ENCODE data around the gene EGR1.

The EGR1 gene

DNA sequence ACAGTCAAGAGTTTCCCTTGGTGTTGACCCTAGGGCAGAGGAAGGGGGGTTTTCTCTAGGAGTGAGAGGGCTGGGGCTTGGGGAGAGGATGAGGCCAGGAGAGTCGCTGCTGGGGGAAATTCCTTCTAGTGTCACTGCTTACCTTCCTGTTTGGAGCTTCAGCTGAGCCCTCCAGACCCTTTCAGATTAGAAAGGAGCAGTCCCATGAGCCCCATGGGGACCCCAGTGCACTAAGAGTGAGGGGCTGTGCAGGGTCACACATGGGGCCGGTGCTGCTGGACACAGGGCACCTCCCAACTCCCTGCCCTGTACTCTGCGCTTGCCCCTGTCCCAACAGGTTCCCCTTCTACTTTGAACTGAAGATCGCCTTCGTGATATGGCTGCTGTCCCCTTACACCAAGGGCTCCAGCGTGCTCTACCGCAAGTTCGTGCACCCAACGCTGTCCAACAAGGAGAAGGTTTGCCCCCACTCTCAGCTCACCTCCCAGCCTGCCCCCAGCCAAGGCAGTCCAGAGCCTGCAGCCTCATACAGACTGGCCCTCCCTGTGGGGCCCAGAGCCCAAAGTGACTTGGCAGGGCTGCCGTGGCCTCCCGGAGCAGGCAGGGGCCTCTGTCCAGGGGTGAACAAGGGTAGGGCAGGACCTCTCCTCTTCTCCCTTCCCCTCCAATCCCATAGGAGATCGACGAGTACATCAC, 21.1 kb upstream of the EGR1 start:
- Histone ChIP-seq H3K4me1 (ENCODE audit: control insufficient read depth in 1 of 2, insufficient read depth in 2 of 2, low read length in 2 of 2) (peaks cover 0 to 8% of the 10 kb centered on the region in 2 donors), H3K9me3 (ENCODE audit: control insufficient read depth in 1 of 2, low read length in 2 of 2) (no peaks in the 10 kb centered on the region), H3K4me3 (ENCODE audit: low read depth in 1 of 2, low read length in 2 of 2) (no peak overlapping the region), H3K36me3 (ENCODE audit: control insufficient read depth in 1 of 2, insufficient read depth in 2 of 2, low read length in 2 of 2) (peaks cover 0 to 3% of the 10 kb centered on the region in 2 donors), H3K27me3 (ENCODE audit: low read depth, low read length) (no peaks in the 10 kb centered on the region), H3K27ac (ENCODE audit: low read length) (no peak overlapping the region)

DNA sequence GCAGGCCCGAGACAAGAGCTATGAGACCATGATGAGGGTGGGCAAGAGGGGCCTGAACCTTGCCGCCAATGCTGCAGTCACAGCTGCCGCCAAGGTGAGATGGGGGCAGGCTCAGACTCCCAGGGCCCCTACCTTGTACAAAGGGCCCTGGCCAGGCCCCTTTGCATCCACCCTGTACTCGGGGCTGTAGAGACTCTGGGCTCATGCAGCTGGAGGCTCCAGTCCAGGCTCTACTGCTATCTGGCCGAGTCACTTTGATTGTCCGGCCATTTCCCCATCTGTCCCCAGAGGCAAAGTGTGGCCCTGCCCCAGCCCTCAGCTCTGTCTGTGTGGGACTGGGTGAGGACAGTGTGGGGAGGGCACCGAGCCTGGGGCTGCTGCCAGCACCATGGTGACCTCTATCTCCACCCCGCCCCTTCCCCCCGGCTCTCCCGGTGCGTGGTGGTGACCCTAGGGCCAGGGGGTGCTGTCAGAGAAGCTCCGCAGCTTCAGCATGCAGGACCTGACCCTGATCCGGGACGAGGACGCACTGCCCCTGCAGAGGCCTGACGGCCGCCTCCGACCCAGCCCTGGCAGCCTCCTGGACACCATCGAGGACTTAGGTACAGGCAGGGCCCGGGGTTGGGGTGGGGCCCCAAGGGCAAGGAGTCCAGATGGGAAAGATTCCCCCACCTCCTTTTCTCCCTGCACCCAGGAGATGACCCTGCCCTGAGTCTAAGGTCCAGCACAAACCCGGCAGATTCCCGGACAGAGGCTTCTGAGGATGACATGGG, 20.3 kb upstream of the EGR1 start:
- peaks cover 0 to 3% of the 10 kb centered on the region in 2 donors for H3K36me3 ChIP-seq (ENCODE audit: control insufficient read depth in 1 of 2, insufficient read depth in 2 of 2, low read length in 2 of 2)
- H3K27ac ChIP-seq (ENCODE audit: low read length) = no peak overlapping the region
- H3K27me3 ChIP-seq (ENCODE audit: low read depth, low read length) = no peaks in the 10 kb centered on the region
- peaks cover 0 to 5% of the 10 kb centered on the region in 2 donors for H3K4me1 ChIP-seq (ENCODE audit: control insufficient read depth in 1 of 2, insufficient read depth in 2 of 2, low read length in 2 of 2)
- no peak overlapping the region for H3K4me3 ChIP-seq (ENCODE audit: low read depth in 1 of 2, low read length in 2 of 2)
- no peaks in the 10 kb centered on the region for H3K9me3 ChIP-seq (ENCODE audit: control insufficient read depth in 1 of 2, low read length in 2 of 2)

DNA sequence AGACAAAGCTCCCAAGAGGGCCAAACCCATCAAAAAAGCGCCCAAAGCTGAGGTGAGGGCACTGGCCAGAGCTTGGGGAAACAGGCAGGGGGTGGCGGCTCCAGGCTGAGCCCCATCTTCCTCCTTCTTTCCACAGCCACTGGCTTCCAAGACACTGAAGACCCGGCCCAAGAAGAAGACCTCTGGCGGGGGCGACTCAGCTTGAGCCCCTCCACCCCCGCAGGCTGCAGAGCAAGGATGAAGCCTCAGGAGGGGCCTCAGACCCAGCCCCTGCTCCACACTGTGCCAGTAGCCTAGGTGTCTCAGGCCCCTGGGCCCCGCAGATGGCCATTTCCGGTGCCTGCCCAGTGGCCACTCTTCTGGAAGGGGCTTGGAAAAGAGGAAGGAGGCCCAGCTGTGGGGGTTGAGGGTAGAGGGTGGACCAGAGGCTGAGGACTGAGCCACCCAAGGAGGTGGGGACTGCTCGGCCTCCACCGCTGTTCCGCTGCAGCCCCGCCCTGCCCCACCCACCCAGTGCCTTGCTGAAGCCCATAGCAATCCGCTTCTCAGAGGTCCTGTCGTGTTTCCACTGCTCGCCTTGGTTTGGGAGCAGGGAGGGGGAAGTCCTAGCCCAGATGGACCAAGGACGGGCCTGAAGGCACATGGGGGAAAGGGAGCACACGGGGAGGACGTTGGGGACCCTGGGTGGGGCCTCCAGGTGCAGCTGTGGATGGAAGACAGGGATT, 19.6 kb upstream of the EGR1 start:
- peaks cover 0 to 8% of the 10 kb centered on the region in 2 donors for H3K4me1 ChIP-seq (ENCODE audit: control insufficient read depth in 1 of 2, insufficient read depth in 2 of 2, low read length in 2 of 2)

GRCh38 chr5:138448070-138448469, 17.2 kb upstream of the EGR1 start:
- peaks cover 0 to 8% of the 10 kb centered on the region in 2 donors for H3K4me1 ChIP-seq (ENCODE audit: control insufficient read depth in 1 of 2, insufficient read depth in 2 of 2, low read length in 2 of 2)
- no peaks in the 10 kb centered on the region for H3K27me3 ChIP-seq (ENCODE audit: low read depth, low read length)
- H3K4me3 ChIP-seq (ENCODE audit: low read depth in 1 of 2, low read length in 2 of 2) = no peak overlapping the region
- no peaks in the 10 kb centered on the region for H3K9me3 ChIP-seq (ENCODE audit: control insufficient read depth in 1 of 2, low read length in 2 of 2)
- H3K27ac ChIP-seq (ENCODE audit: low read length) = no peak overlapping the region
- peaks cover 0 to 3% of the 10 kb centered on the region in 2 donors for H3K36me3 ChIP-seq (ENCODE audit: control insufficient read depth in 1 of 2, insufficient read depth in 2 of 2, low read length in 2 of 2)

More for the DNA sequence above, 19.6 kb upstream of the EGR1 start:
- H3K4me3 ChIP-seq (ENCODE audit: low read depth in 1 of 2, low read length in 2 of 2) = no peak overlapping the region
- peaks cover 0 to 3% of the 10 kb centered on the region in 2 donors for H3K36me3 ChIP-seq (ENCODE audit: control insufficient read depth in 1 of 2, insufficient read depth in 2 of 2, low read length in 2 of 2)
- H3K27me3 ChIP-seq (ENCODE audit: low read depth, low read length) = no peaks in the 10 kb centered on the region
- H3K27ac ChIP-seq (ENCODE audit: low read length) = no peak overlapping the region
- no peaks in the 10 kb centered on the region for H3K9me3 ChIP-seq (ENCODE audit: control insufficient read depth in 1 of 2, low read length in 2 of 2)

DNA sequence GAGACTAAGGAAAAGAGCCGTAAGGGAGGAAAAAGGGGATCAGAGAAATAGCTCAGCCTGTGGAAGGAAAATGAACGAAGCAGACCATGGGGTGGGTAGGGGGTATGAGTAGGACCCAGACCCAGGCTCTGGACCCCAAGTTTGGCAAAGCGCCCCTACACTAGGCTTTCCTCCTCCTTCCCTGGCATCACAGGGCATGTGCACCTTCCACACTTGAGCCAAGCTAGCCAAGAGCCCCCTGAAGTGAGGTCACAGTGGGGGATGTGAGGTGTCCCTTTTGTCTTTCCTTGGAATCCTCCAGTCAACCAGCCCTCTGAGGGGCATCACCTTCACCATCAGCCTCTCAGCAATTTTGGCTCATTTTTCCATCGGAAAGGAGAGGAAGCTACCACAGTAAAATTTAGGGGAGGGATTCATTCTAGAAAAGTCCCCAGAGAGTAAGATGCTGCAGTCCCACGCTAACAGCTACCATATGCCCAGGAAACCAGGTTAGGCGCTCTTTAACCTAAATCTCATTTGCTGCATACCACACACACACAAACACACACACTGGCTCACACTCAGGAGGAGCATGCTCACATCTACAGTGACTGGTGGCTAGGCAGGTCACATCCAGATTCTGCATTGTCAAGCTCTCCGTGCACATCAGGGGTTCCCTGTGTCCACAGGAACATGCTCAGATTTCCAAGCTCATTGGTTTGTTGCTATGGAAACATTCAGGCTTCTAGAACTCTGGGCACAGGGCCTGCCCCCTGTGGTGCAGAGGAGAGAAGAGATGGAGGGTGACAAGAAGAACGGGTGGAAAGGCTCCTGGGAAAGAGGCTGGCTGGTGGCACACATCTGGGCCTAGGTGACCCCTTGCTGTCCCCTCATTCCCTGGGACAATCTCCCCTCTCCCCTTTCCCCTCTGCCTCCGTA, 16.5 kb upstream of the EGR1 start:
- peaks cover 0 to 8% of the 10 kb centered on the region in 2 donors for H3K4me1 ChIP-seq (ENCODE audit: control insufficient read depth in 1 of 2, insufficient read depth in 2 of 2, low read length in 2 of 2)
- no peak overlapping the region for H3K4me3 ChIP-seq (ENCODE audit: low read depth in 1 of 2, low read length in 2 of 2)
- no peaks in the 10 kb centered on the region for H3K9me3 ChIP-seq (ENCODE audit: control insufficient read depth in 1 of 2, low read length in 2 of 2)
- H3K36me3 ChIP-seq (ENCODE audit: control insufficient read depth in 1 of 2, insufficient read depth in 2 of 2, low read length in 2 of 2) = peaks cover 0 to 3% of the 10 kb centered on the region in 2 donors
- no peaks in the 10 kb centered on the region for H3K27me3 ChIP-seq (ENCODE audit: low read depth, low read length)
- H3K27ac ChIP-seq (ENCODE audit: low read length) = no peak overlapping the region

DNA sequence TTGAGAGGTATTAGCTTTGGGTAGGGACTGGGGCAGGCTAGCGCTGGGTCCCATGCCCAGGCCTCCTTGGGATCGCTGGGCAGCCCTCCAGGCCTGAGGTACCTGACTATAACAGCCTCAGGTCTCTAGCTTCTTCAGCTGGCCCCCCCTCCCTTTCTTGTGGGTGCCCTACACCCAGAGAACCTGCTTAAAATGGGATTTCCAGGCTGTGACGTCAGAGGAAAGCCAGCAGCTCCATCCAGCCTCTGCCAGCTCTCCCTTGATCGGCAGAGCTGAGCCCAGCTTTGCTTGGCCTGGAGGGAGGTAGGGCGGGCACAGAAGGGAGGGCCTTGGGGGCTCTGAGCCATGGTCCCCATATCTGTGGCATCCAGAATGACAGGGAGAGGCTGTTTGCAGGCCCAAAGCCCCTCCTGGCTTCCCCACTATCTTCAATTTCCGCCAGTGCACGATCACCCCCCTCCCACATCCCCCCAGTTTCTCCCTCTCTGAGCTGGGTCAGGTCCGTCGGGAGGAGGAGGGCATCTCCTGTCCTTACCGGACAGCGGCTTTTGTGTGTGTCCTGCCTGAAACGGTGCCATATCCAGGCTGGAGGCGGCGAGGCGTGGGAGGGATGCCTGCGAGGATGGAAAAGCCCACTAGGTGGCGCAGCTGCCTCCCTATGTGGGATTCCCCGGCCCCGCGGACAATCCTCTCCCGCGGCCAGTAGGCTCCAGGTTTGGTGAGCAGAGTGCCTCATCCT, 15.6 kb upstream of the EGR1 start:
- H3K27ac ChIP-seq (ENCODE audit: low read length) = no peak overlapping the region
- H3K36me3 ChIP-seq (ENCODE audit: control insufficient read depth in 1 of 2, insufficient read depth in 2 of 2, low read length in 2 of 2) = peaks cover 0 to 3% of the 10 kb centered on the region in 2 donors
- peaks cover 0 to 8% of the 10 kb centered on the region in 2 donors for H3K4me1 ChIP-seq (ENCODE audit: control insufficient read depth in 1 of 2, insufficient read depth in 2 of 2, low read length in 2 of 2)
- peak overlapping the region in 1 of 2 donors; percentile 11 for H3K4me3 ChIP-seq (ENCODE audit: low read depth in 1 of 2, low read length in 2 of 2)
- H3K27me3 ChIP-seq (ENCODE audit: low read depth, low read length) = no peaks in the 10 kb centered on the region
- H3K9me3 ChIP-seq (ENCODE audit: control insufficient read depth in 1 of 2, low read length in 2 of 2) = no peaks in the 10 kb centered on the region

- no peak overlapping the region for H3K4me3 ChIP-seq (ENCODE audit: low read depth in 1 of 2, low read length in 2 of 2)
- no peak overlapping the region for H3K27ac ChIP-seq (ENCODE audit: low read length)
- peaks cover 0 to 8% of the 10 kb centered on the region in 2 donors for H3K4me1 ChIP-seq (ENCODE audit: control insufficient read depth in 1 of 2, insufficient read depth in 2 of 2, low read length in 2 of 2)
- H3K36me3 ChIP-seq (ENCODE audit: control insufficient read depth in 1 of 2, insufficient read depth in 2 of 2, low read length in 2 of 2) = no peaks in the 10 kb centered on the region
- no peaks in the 10 kb centered on the region for H3K27me3 ChIP-seq (ENCODE audit: low read depth, low read length)
- H3K9me3 ChIP-seq (ENCODE audit: control insufficient read depth in 1 of 2, low read length in 2 of 2) = no peaks in the 10 kb centered on the region
These were observed 14.3 kb upstream of the EGR1 start for GRCh38 chr5:138450971-138451370.

GRCh38 chr5:138452720-138453119, 12.6 kb upstream of the EGR1 start:
- H3K4me3 ChIP-seq (ENCODE audit: low read depth in 1 of 2, low read length in 2 of 2) = no peak overlapping the region
- H3K27me3 ChIP-seq (ENCODE audit: low read depth, low read length) = no peaks in the 10 kb centered on the region
- no peak overlapping the region for H3K27ac ChIP-seq (ENCODE audit: low read length)
- no peaks in the 10 kb centered on the region for H3K9me3 ChIP-seq (ENCODE audit: control insufficient read depth in 1 of 2, low read length in 2 of 2)
- peaks cover under 1 to 8% of the 10 kb centered on the region in 2 donors for H3K4me1 ChIP-seq (ENCODE audit: control insufficient read depth in 1 of 2, insufficient read depth in 2 of 2, low read length in 2 of 2)
- no peaks in the 10 kb centered on the region for H3K36me3 ChIP-seq (ENCODE audit: control insufficient read depth in 1 of 2, insufficient read depth in 2 of 2, low read length in 2 of 2)

- H3K27ac ChIP-seq (ENCODE audit: low read length) = no peak overlapping the region
These were observed 11.7 kb upstream of the EGR1 start for GRCh38 chr5:138453590-138453989.

DNA sequence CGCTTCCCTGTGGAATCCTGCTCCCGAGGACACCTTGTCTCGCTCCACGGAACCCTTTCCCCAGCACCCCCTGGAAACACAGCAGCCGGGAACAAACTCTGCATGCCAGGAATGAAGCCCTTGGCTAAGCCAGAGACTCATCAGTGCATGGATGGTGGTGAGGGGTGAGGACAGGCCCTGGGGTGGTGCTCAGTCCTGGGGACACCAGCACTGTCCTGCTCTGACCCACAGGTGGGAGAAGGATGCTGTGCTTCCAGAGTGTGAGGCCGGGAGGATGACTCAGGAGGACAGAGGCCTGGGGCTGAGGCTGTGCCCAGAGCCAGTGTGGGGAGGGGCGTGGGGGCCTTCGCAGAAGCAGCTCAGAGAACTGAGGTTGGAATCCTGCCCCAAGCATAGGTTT, 11.2 kb upstream of the EGR1 start:
- H3K4me3 ChIP-seq (ENCODE audit: low read depth in 1 of 2, low read length in 2 of 2) = no peak overlapping the region
- no peaks in the 10 kb centered on the region for H3K9me3 ChIP-seq (ENCODE audit: control insufficient read depth in 1 of 2, low read length in 2 of 2)
- no peaks in the 10 kb centered on the region for H3K27me3 ChIP-seq (ENCODE audit: low read depth, low read length)

More at GRCh38 chr5:138453590-138453989, 11.7 kb upstream of the EGR1 start:
- peaks cover 4 to 14% of the 10 kb centered on the region in 2 donors for H3K4me1 ChIP-seq (ENCODE audit: control insufficient read depth in 1 of 2, insufficient read depth in 2 of 2, low read length in 2 of 2)
- no peaks in the 10 kb centered on the region for H3K36me3 ChIP-seq (ENCODE audit: control insufficient read depth in 1 of 2, insufficient read depth in 2 of 2, low read length in 2 of 2)
- no peak overlapping the region for H3K4me3 ChIP-seq (ENCODE audit: low read depth in 1 of 2, low read length in 2 of 2)
- H3K27me3 ChIP-seq (ENCODE audit: low read depth, low read length) = no peaks in the 10 kb centered on the region
- no peaks in the 10 kb centered on the region for H3K9me3 ChIP-seq (ENCODE audit: control insufficient read depth in 1 of 2, low read length in 2 of 2)

More for the DNA sequence above, 11.2 kb upstream of the EGR1 start:
- Histone ChIP-seq H3K36me3 (ENCODE audit: control insufficient read depth in 1 of 2, insufficient read depth in 2 of 2, low read length in 2 of 2) (no peaks in the 10 kb centered on the region), H3K4me1 (ENCODE audit: control insufficient read depth in 1 of 2, insufficient read depth in 2 of 2, low read length in 2 of 2) (peaks cover 10 to 19% of the 10 kb centered on the region in 2 donors), H3K27ac (ENCODE audit: low read length) (no peak overlapping the region)
